Measurements from ENCODE around the gene KSR1. TPM values are rescaled to one million over a fixed set of nuclear protein-coding genes. Genes with fewer than 3 reads are reported as not detected.

The KSR1 gene
- total RNA-seq, 1 experiment from 2014 or later: 21.7 TPM

DNA sequence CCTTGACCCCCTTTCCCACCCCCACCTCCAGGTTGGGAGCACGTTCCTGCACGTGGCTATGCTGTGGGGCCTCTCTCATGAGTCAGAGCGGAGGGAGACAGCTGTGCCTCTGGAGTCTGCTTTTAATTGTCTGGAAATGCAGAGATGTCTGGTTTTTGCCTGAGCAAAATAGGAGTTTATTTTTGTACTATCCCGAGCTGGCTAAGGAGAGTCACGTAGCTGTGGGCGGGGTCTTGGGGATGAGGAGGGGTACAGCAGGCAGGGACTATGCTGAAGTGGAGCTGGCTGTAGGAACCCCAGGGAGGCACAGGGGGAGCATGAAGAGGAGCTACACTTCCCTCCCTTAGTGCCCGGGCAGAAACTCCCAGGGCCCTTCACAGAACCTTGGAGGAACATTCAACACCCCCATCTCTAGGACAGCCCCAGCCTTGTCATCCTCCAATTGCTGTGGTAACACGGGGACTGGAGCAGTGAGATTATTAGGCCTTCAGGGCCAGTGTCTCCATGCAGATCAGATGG lies 130.0 kb downstream of the KSR1 start:
- Histone ChIP-seq H3K4me1 (ENCODE audit: control insufficient read depth, insufficient read depth, low read length) (no peaks in the 10 kb centered on the region), H3K27me3 (ENCODE audit: control insufficient read depth, insufficient read depth, low read length) (no peaks in the 10 kb centered on the region), H3K9me3 (ENCODE audit: control insufficient read depth, insufficient read depth, low read depth, low read length) (no peaks in the 10 kb centered on the region), H3K27ac (ENCODE audit: low read length) (no peak overlapping the region), H3K4me3 (ENCODE audit: low read depth in 2 of 2, low read length in 2 of 2) (no peak overlapping the region), H3K36me3 (ENCODE audit: control insufficient read depth, insufficient read depth, low read length) (no peaks in the 10 kb centered on the region)
- intact Hi-C loops (cut with micrococcal nuclease; ENCODE audit: unreplicated experiment) (no loop called here), in situ Hi-C loops (cut with HindIII; ENCODE audit: low pct_unique_long_range_greater_than_20kb, low sequenced_read_pairs) (no loop called here)
- ChIA-PET POLR2A (no interaction called here), CTCF (interaction anchor here (1.5 kb wide), 1 partner anchor 23 kb away, joined by 4 read pairs; no protein-coding TSS in a partner anchor)
- no TSS peak for BruUV-seq (replicated peaks)
- TF ChIP-seq POLR2AphosphoS5 (IDR thresholded peaks at IDR 0.05; ENCODE audit: low read depth, low read length) (no peak), SIN3A (IDR thresholded peaks at IDR 0.05; ENCODE audit: borderline replicate concordance, insufficient read depth, low read depth, low read length) (no peak), TCF7L2 (IDR thresholded peaks at IDR 0.05; ENCODE audit: low read depth, low read length) (no peak)
- TF ChIP-seq, protein P1, sequence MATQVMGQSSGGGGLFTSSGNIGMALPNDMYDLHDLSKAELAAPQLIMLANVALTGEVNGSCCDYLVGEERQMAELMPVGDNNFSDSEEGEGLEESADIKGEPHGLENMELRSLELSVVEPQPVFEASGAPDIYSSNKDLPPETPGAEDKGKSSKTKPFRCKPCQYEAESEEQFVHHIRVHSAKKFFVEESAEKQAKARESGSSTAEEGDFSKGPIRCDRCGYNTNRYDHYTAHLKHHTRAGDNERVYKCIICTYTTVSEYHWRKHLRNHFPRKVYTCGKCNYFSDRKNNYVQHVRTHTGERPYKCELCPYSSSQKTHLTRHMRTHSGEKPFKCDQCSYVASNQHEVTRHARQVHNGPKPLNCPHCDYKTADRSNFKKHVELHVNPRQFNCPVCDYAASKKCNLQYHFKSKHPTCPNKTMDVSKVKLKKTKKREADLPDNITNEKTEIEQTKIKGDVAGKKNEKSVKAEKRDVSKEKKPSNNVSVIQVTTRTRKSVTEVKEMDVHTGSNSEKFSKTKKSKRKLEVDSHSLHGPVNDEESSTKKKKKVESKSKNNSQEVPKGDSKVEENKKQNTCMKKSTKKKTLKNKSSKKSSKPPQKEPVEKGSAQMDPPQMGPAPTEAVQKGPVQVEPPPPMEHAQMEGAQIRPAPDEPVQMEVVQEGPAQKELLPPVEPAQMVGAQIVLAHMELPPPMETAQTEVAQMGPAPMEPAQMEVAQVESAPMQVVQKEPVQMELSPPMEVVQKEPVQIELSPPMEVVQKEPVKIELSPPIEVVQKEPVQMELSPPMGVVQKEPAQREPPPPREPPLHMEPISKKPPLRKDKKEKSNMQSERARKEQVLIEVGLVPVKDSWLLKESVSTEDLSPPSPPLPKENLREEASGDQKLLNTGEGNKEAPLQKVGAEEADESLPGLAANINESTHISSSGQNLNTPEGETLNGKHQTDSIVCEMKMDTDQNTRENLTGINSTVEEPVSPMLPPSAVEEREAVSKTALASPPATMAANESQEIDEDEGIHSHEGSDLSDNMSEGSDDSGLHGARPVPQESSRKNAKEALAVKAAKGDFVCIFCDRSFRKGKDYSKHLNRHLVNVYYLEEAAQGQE (IDR thresholded peaks at IDR 0.05; ENCODE audit: insufficient read depth in 1 of 2, low read depth in 2 of 2, low read length in 1 of 2): no peak
- TF ChIP-seq, protein P2, sequence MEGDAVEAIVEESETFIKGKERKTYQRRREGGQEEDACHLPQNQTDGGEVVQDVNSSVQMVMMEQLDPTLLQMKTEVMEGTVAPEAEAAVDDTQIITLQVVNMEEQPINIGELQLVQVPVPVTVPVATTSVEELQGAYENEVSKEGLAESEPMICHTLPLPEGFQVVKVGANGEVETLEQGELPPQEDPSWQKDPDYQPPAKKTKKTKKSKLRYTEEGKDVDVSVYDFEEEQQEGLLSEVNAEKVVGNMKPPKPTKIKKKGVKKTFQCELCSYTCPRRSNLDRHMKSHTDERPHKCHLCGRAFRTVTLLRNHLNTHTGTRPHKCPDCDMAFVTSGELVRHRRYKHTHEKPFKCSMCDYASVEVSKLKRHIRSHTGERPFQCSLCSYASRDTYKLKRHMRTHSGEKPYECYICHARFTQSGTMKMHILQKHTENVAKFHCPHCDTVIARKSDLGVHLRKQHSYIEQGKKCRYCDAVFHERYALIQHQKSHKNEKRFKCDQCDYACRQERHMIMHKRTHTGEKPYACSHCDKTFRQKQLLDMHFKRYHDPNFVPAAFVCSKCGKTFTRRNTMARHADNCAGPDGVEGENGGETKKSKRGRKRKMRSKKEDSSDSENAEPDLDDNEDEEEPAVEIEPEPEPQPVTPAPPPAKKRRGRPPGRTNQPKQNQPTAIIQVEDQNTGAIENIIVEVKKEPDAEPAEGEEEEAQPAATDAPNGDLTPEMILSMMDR (IDR thresholded peaks at IDR 0.05): no peak
- no peak for ATAC-seq
- no peak for DNase-seq (ENCODE audit: low read depth, low spot score)

DNA sequence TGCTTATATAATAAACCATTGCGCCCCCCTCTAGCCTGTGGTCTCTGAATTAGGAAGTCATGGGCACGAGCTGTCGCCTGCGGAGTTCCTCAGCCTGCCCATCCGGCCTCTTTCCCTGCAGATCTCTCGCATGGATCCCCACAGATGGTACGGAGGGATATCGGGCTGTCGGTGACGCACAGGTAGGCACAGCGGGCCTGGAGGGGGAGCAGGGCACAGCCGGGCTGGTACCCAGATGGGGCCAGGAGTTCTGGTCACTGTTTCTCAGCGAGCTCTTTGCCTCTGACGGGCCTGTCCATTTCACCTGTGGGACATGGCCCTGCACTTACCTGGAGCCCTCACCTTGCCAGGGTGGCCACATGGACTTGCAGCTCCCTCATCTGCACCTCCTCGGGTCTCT lies 132.1 kb downstream of the KSR1 start:
- Histone ChIP-seq H3K36me3 (ENCODE audit: control insufficient read depth, insufficient read depth, low read length) (no peaks in the 10 kb centered on the region), H3K4me1 (ENCODE audit: control insufficient read depth, insufficient read depth, low read length) (no peaks in the 10 kb centered on the region), H3K27me3 (ENCODE audit: control insufficient read depth, insufficient read depth, low read length) (no peaks in the 10 kb centered on the region), H3K9me3 (ENCODE audit: control insufficient read depth, insufficient read depth, low read depth, low read length) (no peaks in the 10 kb centered on the region), H3K4me3 (ENCODE audit: low read depth in 2 of 2, low read length in 2 of 2) (no peak overlapping the region), H3K27ac (ENCODE audit: low read length) (no peak overlapping the region)
- DNase-seq (ENCODE audit: low read depth, low spot score): no peak
- ATAC-seq: no peak
- no TSS peak for BruUV-seq (replicated peaks)
- intact Hi-C loops (cut with micrococcal nuclease; ENCODE audit: unreplicated experiment) (no loop called here), in situ Hi-C loops (cut with HindIII; ENCODE audit: low pct_unique_long_range_greater_than_20kb, low sequenced_read_pairs) (no loop called here)
- POLR2A ChIA-PET: no interaction called here
- TF ChIP-seq POLR2AphosphoS5 (IDR thresholded peaks at IDR 0.05; ENCODE audit: low read depth, low read length) (no peak), TCF7L2 (IDR thresholded peaks at IDR 0.05; ENCODE audit: low read depth, low read length) (no peak), SIN3A (IDR thresholded peaks at IDR 0.05; ENCODE audit: borderline replicate concordance, insufficient read depth, low read depth, low read length) (no peak)
- TF ChIP-seq, protein P2 (IDR thresholded peaks at IDR 0.05): no peak
- TF ChIP-seq, protein P1 (IDR thresholded peaks at IDR 0.05; ENCODE audit: insufficient read depth in 1 of 2, low read depth in 2 of 2, low read length in 1 of 2): no peak
- CTCF ChIA-PET: interaction anchor here (0.6 kb wide), 1 partner anchor 14 kb away, joined by 6 read pairs; no protein-coding TSS in a partner anchor

All from Panc1 (cell line).